SU-DHL-6 (cell line): ENCODE results near the gene MYCBPAP.

Experiments used
- EZH2phosphoT487 ChIP-seq: fragments of 200-600 bp; sonication (generic), shearing (Covaris generic); conservative IDR thresholded peaks from 2 replicates; pipeline ENCODE4 v1.6.1; 2018; ENCODE audit warnings: mild to moderate bottlenecking, antibody characterized with exemption, low read length, moderate library complexity, mixed read lengths
- TF ChIP-seq, protein P1 (sequence below): fragments of 200-600 bp; sonication (generic); IDR thresholded peaks from one replicate; pipeline ENCODE4 v1.5.1; 2017; ENCODE audit warnings: antibody characterized with exemption, mild to moderate bottlenecking, low read length, moderate library complexity; ENCODE audit not compliant: insufficient read depth, poor library complexity, severe bottlenecking

DNA sequence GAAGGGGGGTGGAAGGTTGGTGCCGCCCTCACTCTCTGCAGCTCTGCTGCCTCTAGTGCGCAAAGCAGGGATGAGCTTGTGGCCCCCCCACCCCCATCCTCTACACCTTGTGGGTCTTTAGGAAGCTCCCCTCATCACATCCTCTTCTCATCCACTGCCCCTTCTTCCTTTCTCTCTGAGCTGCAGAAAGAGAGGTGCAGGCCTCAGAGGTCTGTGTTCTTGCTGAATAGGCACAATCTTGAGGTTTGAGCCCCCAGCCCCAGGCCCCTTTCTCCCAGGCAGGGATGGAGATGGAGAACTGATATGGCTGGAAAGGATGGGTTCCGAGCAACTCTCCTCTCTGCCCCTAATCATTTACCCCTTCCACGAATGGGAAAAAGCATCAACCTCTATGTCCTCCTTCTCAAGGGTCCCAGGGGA is 54.9 kb downstream of the MYCBPAP start:
- TF ChIP-seq, protein P1, sequence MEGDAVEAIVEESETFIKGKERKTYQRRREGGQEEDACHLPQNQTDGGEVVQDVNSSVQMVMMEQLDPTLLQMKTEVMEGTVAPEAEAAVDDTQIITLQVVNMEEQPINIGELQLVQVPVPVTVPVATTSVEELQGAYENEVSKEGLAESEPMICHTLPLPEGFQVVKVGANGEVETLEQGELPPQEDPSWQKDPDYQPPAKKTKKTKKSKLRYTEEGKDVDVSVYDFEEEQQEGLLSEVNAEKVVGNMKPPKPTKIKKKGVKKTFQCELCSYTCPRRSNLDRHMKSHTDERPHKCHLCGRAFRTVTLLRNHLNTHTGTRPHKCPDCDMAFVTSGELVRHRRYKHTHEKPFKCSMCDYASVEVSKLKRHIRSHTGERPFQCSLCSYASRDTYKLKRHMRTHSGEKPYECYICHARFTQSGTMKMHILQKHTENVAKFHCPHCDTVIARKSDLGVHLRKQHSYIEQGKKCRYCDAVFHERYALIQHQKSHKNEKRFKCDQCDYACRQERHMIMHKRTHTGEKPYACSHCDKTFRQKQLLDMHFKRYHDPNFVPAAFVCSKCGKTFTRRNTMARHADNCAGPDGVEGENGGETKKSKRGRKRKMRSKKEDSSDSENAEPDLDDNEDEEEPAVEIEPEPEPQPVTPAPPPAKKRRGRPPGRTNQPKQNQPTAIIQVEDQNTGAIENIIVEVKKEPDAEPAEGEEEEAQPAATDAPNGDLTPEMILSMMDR, result no peak
- no peak for TF ChIP-seq EZH2phosphoT487
